GM06990 (cell line): ENCODE data around the gene MYO1C.

ENCODE experiments used
- DNase-seq: peaks from one replicate; pipeline ENCODE4 v3.0.0-alpha.2; 2011; ENCODE audit not compliant: insufficient read length; ENCODE audit errors: extremely low read depth
- H3K27me3 ChIP-seq: replicated peaks from 2 replicates; pipeline ENCODE4 v1.6.0; 2011; ENCODE audit warnings: low read length; ENCODE audit not compliant: control insufficient read depth, insufficient read depth
- H3K36me3 ChIP-seq: 2 replicates; pipeline ENCODE4 v1.5.1; 2011; ENCODE audit warnings: low read length; ENCODE audit not compliant: control insufficient read depth, insufficient read depth
- H3K4me3 ChIP-seq: replicated peaks from 2 replicates; pipeline ENCODE4 v1.5.1; 2011; ENCODE audit warnings: low read depth, mild to moderate bottlenecking, control low read depth, low read length
- TF ChIP-seq, protein P1 (sequence below): IDR thresholded peaks from 2 replicates; pipeline ENCODE4 v1.5.1; 2011; ENCODE audit warnings: low read length, control low read depth, mild to moderate bottlenecking, inconsistent platforms; ENCODE audit not compliant: insufficient read depth, poor library complexity, severe bottlenecking

The MYO1C gene

DNA sequence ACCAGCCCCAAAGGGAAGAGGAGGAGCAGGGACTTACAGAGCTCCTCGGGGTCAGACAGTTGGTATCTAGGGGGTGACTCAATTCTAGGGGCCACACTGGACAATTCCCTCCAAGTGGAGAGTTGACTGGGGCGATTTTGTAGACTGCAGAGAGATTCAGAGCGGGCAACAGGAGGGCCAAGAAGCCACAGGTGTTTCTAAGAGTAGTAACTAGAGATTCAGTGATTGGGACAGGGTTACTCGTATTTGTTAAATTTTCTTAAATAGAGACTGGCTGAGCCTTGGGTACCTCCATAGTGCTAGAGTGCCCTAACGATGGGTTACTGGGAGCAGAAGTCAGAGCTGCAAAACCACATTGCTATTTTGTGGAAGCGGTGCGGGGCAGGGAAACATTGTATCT lies 27.2 kb upstream of the MYO1C start:
- TF ChIP-seq, protein P1, sequence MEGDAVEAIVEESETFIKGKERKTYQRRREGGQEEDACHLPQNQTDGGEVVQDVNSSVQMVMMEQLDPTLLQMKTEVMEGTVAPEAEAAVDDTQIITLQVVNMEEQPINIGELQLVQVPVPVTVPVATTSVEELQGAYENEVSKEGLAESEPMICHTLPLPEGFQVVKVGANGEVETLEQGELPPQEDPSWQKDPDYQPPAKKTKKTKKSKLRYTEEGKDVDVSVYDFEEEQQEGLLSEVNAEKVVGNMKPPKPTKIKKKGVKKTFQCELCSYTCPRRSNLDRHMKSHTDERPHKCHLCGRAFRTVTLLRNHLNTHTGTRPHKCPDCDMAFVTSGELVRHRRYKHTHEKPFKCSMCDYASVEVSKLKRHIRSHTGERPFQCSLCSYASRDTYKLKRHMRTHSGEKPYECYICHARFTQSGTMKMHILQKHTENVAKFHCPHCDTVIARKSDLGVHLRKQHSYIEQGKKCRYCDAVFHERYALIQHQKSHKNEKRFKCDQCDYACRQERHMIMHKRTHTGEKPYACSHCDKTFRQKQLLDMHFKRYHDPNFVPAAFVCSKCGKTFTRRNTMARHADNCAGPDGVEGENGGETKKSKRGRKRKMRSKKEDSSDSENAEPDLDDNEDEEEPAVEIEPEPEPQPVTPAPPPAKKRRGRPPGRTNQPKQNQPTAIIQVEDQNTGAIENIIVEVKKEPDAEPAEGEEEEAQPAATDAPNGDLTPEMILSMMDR = no peak
- Histone ChIP-seq H3K36me3 (peaks cover 6% of the 10 kb centered on the region), H3K4me3 (no peak overlapping the region), H3K27me3 (no peaks in the 10 kb centered on the region)
- no peak for DNase-seq

DNA sequence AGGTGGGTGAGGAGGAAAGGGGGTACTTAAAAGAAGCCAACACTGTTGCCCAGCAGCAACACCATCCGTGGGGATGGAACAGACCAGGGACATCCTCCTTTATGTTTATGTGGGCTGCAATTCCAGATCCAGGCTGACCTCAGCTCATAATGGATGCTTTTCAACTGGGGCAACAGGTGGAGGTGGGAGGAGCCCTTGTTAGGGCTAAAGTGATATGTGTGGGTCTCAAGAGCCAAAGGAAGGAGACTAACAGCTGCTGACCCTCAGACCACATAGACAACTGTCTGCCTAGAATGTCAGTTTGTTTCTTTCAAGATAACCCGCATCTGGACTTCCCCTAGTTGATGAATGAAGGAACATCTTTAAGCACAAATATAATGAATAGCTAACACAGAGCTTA lies 25.9 kb upstream of the MYO1C start:
- Histone ChIP-seq H3K4me3 (no peak overlapping the region), H3K36me3 (peaks cover 5% of the 10 kb centered on the region), H3K27me3 (no peaks in the 10 kb centered on the region)
- DNase-seq = no peak
- TF ChIP-seq, protein P1 = no peak

DNA sequence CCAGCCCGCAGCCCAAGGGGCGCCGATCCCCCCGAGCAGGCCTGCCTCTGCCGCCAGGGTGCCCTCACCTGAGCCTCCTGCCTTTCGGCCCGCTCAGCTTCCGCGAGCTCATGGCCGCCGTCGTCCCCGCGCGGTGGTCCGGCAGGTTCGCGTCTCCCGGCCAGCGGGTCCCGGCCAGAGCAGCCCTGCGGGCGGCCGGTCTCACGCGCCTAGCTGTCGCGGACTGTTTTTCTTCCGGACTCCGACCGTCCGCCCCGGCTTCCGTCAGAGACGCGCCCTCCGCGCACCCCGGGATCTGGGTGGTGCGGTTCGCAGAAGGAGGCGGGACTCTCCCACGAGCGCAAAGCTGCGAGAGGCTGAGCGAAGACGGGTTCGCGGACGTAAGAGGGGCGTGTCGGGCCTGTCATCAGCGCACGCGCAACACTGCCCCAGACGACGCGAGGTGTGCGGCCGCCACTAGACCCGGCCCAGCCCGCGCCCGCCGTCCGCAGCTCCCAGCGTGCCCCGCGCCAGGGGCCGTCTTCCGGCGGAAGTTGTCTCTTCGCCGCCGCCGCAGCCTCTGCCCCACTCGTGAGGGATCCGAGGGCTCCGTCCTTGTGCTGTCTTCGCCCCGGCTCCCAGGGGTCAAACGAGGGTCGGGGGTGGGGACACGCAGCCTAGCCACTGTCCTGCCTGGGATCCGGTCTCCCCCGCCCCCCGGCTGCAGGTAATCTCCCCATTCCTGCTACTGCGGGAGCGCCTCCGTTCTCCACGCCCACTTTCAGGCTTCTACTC lies 24.1 kb upstream of the MYO1C start, which contains the start of gene INPP5K:
TSS of gene INPP5K (minus strand) at position 225 of the 774 bp plus-strand sequence. CDS start at position 112, 113 bp downstream.
- TF ChIP-seq, protein P1 = no peak
- Histone ChIP-seq H3K27me3 (no peaks in the 10 kb centered on the region), H3K36me3 (peaks cover 7% of the 10 kb centered on the region), H3K4me3 (peak within 1 kb of the TSS; percentile 93)
- peak; percentile 98 for DNase-seq

DNA sequence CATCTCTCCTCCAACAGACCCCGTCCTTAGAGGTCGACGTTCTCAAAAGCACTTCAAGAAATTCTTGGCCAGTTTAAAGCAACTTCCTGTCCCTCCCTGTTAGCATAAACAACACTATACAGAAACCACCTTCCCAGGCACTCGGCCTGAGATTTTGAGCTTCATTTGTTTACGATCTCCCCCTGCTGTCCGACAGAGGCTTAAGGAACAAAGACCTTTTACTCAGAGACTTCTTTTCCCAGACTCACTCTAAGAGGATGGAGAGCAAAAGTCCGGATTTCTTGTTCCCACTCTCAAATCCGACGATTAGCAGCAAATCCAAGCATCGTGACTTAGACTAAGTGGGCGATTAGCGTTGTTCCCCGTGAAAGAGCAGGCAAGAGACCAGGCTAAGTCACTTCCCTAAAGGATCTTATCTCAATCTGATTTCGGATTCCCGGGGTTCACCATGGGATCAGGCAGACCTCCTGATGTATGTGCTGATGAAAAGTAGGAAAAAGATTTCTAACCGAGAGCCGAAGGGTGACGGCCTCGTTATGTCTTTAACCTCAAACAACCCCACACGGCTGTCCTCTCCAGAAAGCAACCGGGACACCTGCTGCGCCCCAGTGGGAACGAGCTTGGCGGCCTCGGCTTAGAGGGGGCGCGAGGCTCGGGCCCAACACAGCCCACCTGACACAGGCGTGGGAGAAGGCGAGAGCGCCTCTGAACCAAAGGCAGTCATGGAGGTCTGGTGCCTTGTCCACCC lies 23.3 kb upstream of the MYO1C start:
- Histone ChIP-seq H3K27me3 (no peaks in the 10 kb centered on the region), H3K4me3 (peak overlapping the region; percentile 93), H3K36me3 (peaks cover 10% of the 10 kb centered on the region)
- DNase-seq = peak; percentile 54
- TF ChIP-seq, protein P1 = peak; percentile 71

DNA sequence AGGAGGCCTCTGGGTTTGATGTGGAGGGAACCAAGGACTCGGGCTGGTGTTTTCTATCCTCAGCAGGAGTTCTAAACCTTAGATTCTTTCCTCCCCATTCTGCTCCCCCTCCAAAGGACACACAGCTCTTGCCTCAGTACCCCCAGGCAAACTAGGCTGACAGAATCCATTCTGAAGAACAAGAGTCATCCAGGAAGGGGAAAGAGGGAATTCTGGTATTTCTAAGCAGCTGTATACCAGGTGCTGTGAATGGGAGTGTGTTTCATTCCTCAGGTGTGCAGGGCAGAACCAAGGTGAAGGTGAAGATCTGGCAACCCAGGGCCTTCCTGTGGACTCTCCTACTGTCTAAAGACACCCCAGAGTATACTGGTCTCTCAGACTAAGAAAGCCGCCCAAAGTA lies 19.9 kb upstream of the MYO1C start:
- TF ChIP-seq, protein P1 = no peak
- DNase-seq = no peak
- H3K4me3 ChIP-seq = no peak overlapping the region
- H3K36me3 ChIP-seq = peaks cover 14% of the 10 kb centered on the region
- no peaks in the 10 kb centered on the region for H3K27me3 ChIP-seq
